Stimulated activated CD8-positive, alpha-beta memory T cell treated with anti-CD3 and anti-CD28 coated beads, Interleukin-12 subunit alpha, Interleukin-12 subunit beta, amount 100 ng/mL, for 24 hours (primary cell): ENCODE measurements around the gene PDGFC.
"Not testable (repeated sequence)": the region's sequence is repeated elsewhere in the genome, so short reads cannot be mapped to it uniquely, and the experiment has no call there.

Experiments
- DNase-seq: peaks from one replicate; pipeline ENCODE4 v3.0.0-alpha.2; 2020; ENCODE audit errors: extremely low read depth

The PDGFC gene

GRCh38 chr4:156901871-156902270, 69.7 kb downstream of the PDGFC start:
- no peak for DNase-seq

- DNase-seq, result no peak
Observed at GRCh38 chr4:156898373-156899117, 73.1 kb downstream of the PDGFC start.

- no peak for DNase-seq
Observed at GRCh38 chr4:156896527-156896926, 75.1 kb downstream of the PDGFC start.

GRCh38 chr4:156894234-156894633, 77.4 kb downstream of the PDGFC start:
- no peak for DNase-seq

GRCh38 chr4:156892805-156893204, 78.8 kb downstream of the PDGFC start:
- DNase-seq, result no peak

- DNase-seq, result no peak
Observed at GRCh38 chr4:156889616-156890594, 81.7 kb downstream of the PDGFC start.

GRCh38 chr4:156888762-156889161, 82.8 kb downstream of the PDGFC start:
- no peak for DNase-seq

GRCh38 chr4:156886481-156886880, 85.1 kb downstream of the PDGFC start:
- DNase-seq, result no peak

GRCh38 chr4:156885374-156885773, 86.2 kb downstream of the PDGFC start:
- DNase-seq, result no peak

- DNase-seq, result no peak
Observed at GRCh38 chr4:156884183-156884582, 87.4 kb downstream of the PDGFC start.

GRCh38 chr4:156875704-156876103, 95.9 kb downstream of the PDGFC start:
- no peak for DNase-seq

GRCh38 chr4:156875055-156875454, 96.5 kb downstream of the PDGFC start:
- DNase-seq, result no peak

- DNase-seq, result no peak
Observed at GRCh38 chr4:156873799-156874198, 97.8 kb downstream of the PDGFC start.

- DNase-seq, result no peak
Observed at GRCh38 chr4:156870861-156871260, 100.7 kb downstream of the PDGFC start.

- no peak for DNase-seq
Observed at GRCh38 chr4:156870131-156870530, 101.5 kb downstream of the PDGFC start.

- DNase-seq, result not testable (repeated sequence)
Observed at GRCh38 chr4:156866088-156866487, 105.5 kb downstream of the PDGFC start.

- no peak for DNase-seq
Observed at GRCh38 chr4:156865451-156865850, 106.1 kb downstream of the PDGFC start.

GRCh38 chr4:156858071-156858470, 113.5 kb downstream of the PDGFC start:
- no peak for DNase-seq

GRCh38 chr4:156838761-156839160, 132.8 kb downstream of the PDGFC start:
- no peak for DNase-seq

GRCh38 chr4:156837625-156838345, 133.8 kb downstream of the PDGFC start:
- DNase-seq, result no peak

GRCh38 chr4:156832886-156833285, 138.7 kb downstream of the PDGFC start:
- DNase-seq, result no peak

GRCh38 chr4:156830351-156830750, 141.2 kb downstream of the PDGFC start:
- no peak for DNase-seq
